ENCODE results near the gene ACSL4. TPM values are rescaled to one million over a fixed set of nuclear protein-coding genes. Genes with fewer than 3 reads are reported as not detected.
"Not testable (repeated sequence)": the region's sequence is repeated elsewhere in the genome, so short reads cannot be mapped to it uniquely, and the experiment has no call there.

Gene ACSL4
- total RNA-seq, 4 donors from 2014 or later = 40.7 to 64.7 (median 43.7) TPM

DNA sequence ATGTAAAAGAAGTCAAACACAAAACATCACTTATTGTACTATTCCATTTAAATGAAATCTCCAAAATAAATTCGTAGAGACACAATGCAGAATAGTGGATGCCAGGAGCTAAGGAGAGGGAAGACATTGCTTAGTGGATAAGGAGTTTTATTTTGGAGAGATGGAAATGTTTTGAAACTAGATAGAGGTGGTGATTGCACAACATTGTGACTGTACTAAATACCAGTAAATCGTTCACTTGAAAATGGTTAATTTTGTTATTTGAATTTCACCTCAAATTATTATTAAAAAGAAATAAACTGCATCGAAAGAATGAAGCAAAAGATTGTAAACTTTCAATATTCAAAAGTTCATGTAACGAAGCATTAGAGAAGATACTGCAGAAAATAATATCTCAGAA is 9.7 kb upstream of the ACSL4 start:
- 77% methylated on average over 4 of the region's 4 CpGs for WGBS
- TF ChIP-seq POLR2AphosphoS5 (IDR thresholded peaks at IDR 0.05) = no peak
- TF ChIP-seq POLR2A (IDR thresholded peaks at IDR 0.05) = no peak
- TF ChIP-seq, protein P1, sequence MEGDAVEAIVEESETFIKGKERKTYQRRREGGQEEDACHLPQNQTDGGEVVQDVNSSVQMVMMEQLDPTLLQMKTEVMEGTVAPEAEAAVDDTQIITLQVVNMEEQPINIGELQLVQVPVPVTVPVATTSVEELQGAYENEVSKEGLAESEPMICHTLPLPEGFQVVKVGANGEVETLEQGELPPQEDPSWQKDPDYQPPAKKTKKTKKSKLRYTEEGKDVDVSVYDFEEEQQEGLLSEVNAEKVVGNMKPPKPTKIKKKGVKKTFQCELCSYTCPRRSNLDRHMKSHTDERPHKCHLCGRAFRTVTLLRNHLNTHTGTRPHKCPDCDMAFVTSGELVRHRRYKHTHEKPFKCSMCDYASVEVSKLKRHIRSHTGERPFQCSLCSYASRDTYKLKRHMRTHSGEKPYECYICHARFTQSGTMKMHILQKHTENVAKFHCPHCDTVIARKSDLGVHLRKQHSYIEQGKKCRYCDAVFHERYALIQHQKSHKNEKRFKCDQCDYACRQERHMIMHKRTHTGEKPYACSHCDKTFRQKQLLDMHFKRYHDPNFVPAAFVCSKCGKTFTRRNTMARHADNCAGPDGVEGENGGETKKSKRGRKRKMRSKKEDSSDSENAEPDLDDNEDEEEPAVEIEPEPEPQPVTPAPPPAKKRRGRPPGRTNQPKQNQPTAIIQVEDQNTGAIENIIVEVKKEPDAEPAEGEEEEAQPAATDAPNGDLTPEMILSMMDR (IDR thresholded peaks at IDR 0.05) = no peak
- DNase-seq (ENCODE audit: low spot score in 2 of 2) = no peak
- Histone ChIP-seq H3K4me3 (no peak overlapping the region), H3K9me3 (no peaks in the 10 kb centered on the region), H3K27ac (no peak overlapping the region), H3K4me1 (no peaks in the 10 kb centered on the region), H3K27me3 (no peaks in the 10 kb centered on the region), H3K36me3 (no peaks in the 10 kb centered on the region)

DNA sequence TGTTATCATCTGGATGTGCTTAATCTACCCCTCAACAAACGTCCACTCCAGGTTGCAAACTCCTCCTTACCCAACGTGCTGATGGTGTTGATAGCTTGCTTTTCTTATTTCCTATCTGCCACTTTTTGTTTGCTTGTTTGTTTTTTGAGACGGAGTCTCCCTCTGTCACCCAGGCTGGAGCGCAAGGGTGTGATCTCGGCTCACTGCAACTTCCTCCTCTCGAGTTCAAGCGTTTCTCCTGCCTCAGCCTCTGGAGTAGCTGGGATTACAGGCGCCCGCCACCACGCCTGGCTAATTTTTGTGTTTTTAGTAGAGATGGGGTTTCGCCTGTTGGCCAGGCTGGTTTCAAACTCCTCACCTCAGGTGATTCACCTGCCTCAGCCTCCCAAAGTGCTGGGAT is 7.8 kb upstream of the ACSL4 start:
- 75% methylated on average over 11 of the region's 11 CpGs for WGBS
- DNase-seq (ENCODE audit: low spot score in 2 of 2); H3K27me3 ChIP-seq; H3K4me3 ChIP-seq; H3K27ac ChIP-seq; H3K4me1 ChIP-seq; H3K36me3 ChIP-seq; H3K9me3 ChIP-seq: not testable (repeated sequence)

GRCh38 chrX:109740433-109740809 is 7.4 kb upstream of the ACSL4 start:
- Histone ChIP-seq H3K27ac (no peak overlapping the region), H3K36me3 (no peaks in the 10 kb centered on the region), H3K4me1 (no peaks in the 10 kb centered on the region), H3K9me3 (no peaks in the 10 kb centered on the region), H3K4me3 (no peak overlapping the region), H3K27me3 (no peaks in the 10 kb centered on the region)
- TF ChIP-seq EP300 (IDR thresholded peaks at IDR 0.05) (no peak), POLR2A (IDR thresholded peaks at IDR 0.05) (no peak), POLR2AphosphoS5 (IDR thresholded peaks at IDR 0.05) (no peak)
- TF ChIP-seq, protein P1 (IDR thresholded peaks at IDR 0.05) = no peak
- DNase-seq (ENCODE audit: low spot score in 2 of 2) = no peak

- Histone ChIP-seq H3K4me1 (no peaks in the 10 kb centered on the region), H3K36me3 (no peaks in the 10 kb centered on the region), H3K9me3 (no peaks in the 10 kb centered on the region), H3K4me3 (no peak overlapping the region), H3K27ac (no peak overlapping the region), H3K27me3 (no peaks in the 10 kb centered on the region)
- TF ChIP-seq POLR2AphosphoS5 (IDR thresholded peaks at IDR 0.05) = no peak
- TF ChIP-seq POLR2A (IDR thresholded peaks at IDR 0.05) = no peak
- TF ChIP-seq, protein P1 (IDR thresholded peaks at IDR 0.05) = no peak
- no peak for TF ChIP-seq EP300 (IDR thresholded peaks at IDR 0.05)
- 56% methylated on average over 6 of the region's 6 CpGs for WGBS
- no peak for DNase-seq (ENCODE audit: low spot score in 2 of 2)
These were observed 6.8 kb upstream of the ACSL4 start for GRCh38 chrX:109739625-109740432.

DNA sequence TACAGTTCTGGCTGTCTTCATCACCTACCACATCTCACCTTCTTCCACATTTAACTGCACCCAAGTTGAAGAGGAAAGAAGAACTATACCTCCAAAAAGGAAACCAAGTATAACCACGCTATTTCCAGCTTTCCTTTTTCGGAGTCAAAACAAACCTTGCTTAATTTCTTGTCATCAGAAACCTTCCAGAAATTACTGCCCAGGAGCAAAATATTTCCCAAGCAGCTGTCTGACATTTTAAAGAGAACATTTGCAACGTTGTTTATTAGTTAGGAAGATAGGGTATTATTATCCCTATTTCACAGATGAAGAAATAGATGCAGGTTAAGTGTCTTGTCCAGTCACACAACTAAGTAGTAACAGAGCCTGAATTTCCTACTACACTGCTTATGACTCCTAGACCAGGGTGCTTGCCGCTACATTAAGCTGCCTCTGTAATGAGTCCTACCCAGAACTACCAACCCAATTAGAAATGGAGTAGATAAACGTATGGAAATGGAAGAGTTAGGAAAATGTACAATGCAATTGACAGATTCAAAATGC is 2.2 kb upstream of the ACSL4 start:
- TF ChIP-seq POLR2AphosphoS5 (IDR thresholded peaks at IDR 0.05) = no peak
- no peak for TF ChIP-seq EP300 (IDR thresholded peaks at IDR 0.05)
- TF ChIP-seq, protein P1 (IDR thresholded peaks at IDR 0.05) = no peak
- no peak for TF ChIP-seq POLR2A (IDR thresholded peaks at IDR 0.05)
- 51% methylated on average over 5 of the region's 5 CpGs for WGBS
- Histone ChIP-seq H3K4me1 (peaks cover 6% of the 10 kb centered on the region), H3K9me3 (no peaks in the 10 kb centered on the region), H3K27ac (no peak overlapping the region), H3K27me3 (no peaks in the 10 kb centered on the region), H3K36me3 (no peaks in the 10 kb centered on the region), H3K4me3 (no peak overlapping the region)
- no peak for DNase-seq (ENCODE audit: low spot score in 2 of 2)
